ENCODE measurements around the gene AKAP8. TPM values are rescaled to one million over a fixed set of nuclear protein-coding genes. Genes with fewer than 3 reads are reported as not detected.

AKAP8 gene
- total and polyA plus RNA-seq, 12 donors = 13.0 to 45.8 (median 29.3) TPM

DNA sequence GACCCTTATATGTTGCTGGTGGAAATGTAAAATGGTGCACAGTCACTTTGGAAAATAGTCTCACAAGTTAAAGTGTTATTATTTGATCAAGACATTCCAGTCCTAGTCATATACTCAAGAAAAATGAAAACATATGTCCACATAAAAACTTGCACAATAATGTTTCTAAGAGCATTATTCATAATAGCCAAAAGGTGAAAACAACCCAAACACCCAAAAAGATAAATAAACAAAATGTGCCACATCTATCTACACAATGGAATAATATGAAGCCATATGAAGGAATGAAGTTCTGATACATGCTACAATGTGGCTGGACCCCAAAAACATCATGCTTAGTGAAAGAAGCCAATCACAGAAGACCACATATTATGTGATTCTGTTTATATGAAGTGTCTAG lies 14.4 kb upstream of the AKAP8 start:
- Histone ChIP-seq H3K36me3 (replicated peaks in 1 of 2) (peaks cover 0 to 70% of the 10 kb centered on the region in 2 donors), H3K9me3 (replicated peaks in 1 of 3) (no peaks in the 10 kb centered on the region), H3K27me3 (no peaks in the 10 kb centered on the region), H3K4me1 (replicated peaks in 1 of 2) (no peaks in the 10 kb centered on the region), H3K4me3 (no peak overlapping the region), H3K27ac (no peak overlapping the region)
- TF ChIP-seq POLR2A (IDR thresholded peaks at IDR 0.05) = no peak
- TF ChIP-seq, protein P1, sequence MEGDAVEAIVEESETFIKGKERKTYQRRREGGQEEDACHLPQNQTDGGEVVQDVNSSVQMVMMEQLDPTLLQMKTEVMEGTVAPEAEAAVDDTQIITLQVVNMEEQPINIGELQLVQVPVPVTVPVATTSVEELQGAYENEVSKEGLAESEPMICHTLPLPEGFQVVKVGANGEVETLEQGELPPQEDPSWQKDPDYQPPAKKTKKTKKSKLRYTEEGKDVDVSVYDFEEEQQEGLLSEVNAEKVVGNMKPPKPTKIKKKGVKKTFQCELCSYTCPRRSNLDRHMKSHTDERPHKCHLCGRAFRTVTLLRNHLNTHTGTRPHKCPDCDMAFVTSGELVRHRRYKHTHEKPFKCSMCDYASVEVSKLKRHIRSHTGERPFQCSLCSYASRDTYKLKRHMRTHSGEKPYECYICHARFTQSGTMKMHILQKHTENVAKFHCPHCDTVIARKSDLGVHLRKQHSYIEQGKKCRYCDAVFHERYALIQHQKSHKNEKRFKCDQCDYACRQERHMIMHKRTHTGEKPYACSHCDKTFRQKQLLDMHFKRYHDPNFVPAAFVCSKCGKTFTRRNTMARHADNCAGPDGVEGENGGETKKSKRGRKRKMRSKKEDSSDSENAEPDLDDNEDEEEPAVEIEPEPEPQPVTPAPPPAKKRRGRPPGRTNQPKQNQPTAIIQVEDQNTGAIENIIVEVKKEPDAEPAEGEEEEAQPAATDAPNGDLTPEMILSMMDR (IDR thresholded peaks at IDR 0.05) = no peak
- no peak for DNase-seq
- intact Hi-C loops (cut with DNase I) = no loop called here

DNA sequence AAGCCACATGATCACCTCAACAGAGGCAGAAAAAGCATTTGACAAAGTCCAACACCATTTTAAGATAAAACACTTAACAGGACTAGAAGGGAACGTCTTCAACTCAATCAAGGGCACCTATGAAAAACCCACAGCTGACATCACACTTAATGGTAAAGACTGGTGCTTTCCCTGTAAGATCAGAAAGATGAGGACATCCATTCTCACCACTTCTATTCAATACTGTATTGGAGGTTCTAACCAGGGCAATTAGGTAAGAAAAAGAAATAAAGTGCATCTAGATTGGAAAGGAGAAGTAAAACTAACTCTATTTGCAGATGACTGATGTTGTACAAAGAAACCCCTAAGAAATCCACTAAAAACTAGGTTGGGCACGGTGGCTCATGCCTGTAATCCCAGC lies 11.2 kb upstream of the AKAP8 start:
- H3K9me3 ChIP-seq (replicated peaks in 1 of 3) = no peaks in the 10 kb centered on the region

DNA sequence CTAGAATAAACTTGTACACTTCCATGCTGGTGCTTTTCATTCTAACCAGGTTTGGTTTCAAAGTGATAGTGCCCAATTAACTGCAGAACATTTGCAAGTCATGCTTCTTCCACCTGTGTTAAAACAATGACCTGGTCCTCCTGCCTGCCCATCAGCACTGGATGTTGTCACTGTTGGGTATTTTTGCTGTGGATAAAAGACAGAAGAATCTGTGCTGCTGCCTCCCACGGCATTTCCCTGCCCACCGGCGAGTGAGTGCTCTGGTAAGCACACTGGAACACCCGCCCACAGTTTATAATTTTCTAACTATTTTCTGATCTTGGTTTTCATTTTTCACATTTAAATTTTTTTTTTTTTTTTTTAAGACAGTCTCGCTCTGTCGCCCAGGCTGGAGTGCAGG lies 2.3 kb upstream of the AKAP8 start:
- no peaks in the 10 kb centered on the region for H3K27me3 ChIP-seq
- peaks cover 6 to 22% of the 10 kb centered on the region in 2 donors for H3K4me1 ChIP-seq (replicated peaks in 1 of 2)
- 86 to 97% (median 92%) methylated on average over 6 of the region's 6 CpGs for WGBS, 4 donors
- no peak overlapping the region for H3K4me3 ChIP-seq
- intact Hi-C loops (cut with DNase I) = no loop called here
- DNase-seq = no peak
- peaks cover 0 to 18% of the 10 kb centered on the region in 2 donors for H3K36me3 ChIP-seq (replicated peaks in 1 of 2)
- no peaks in the 10 kb centered on the region for H3K9me3 ChIP-seq (replicated peaks in 1 of 3)
- no peak for TF ChIP-seq POLR2A (IDR thresholded peaks at IDR 0.05)
- TF ChIP-seq, protein P1 (IDR thresholded peaks at IDR 0.05) = no peak
- H3K27ac ChIP-seq = no peak overlapping the region

More for the DNA sequence above, 11.2 kb upstream of the AKAP8 start:
- Histone ChIP-seq H3K4me1 (replicated peaks in 1 of 2) (no peaks in the 10 kb centered on the region), H3K36me3 (replicated peaks in 1 of 2) (peaks cover 0 to 55% of the 10 kb centered on the region in 2 donors), H3K4me3 (no peak overlapping the region), H3K27me3 (no peaks in the 10 kb centered on the region), H3K27ac (no peak overlapping the region)
- TF ChIP-seq POLR2A (IDR thresholded peaks at IDR 0.05) = no peak
- TF ChIP-seq, protein P1 (IDR thresholded peaks at IDR 0.05) = no peak
- 71 to 95% (median 87%) methylated on average over 2 of the region's 2 CpGs for WGBS, 4 donors
- intact Hi-C loops (cut with DNase I) = no loop called here
- DNase-seq = peak in 1 of 7 donors; percentile 0

DNA sequence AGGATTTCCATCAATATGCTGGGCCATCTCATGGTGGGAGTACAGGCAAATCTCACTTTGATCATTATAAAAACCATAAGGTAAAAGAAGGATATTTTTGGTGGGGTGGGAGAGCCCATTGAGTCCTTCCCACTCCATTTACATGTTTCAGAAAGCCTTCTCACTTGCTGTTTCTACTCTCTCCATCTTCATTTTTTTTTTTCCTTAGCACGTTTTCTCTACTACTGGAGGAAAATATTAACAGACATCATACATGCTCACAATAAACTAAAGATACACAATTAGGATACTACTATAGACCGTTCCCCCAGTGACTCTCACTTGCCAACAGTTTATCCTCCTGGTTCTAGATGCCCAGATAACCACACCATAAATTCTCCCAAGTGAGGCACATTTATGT lies 1.8 kb upstream of the AKAP8 start:
- peaks cover 6 to 26% of the 10 kb centered on the region in 2 donors for H3K4me1 ChIP-seq (replicated peaks in 1 of 2)
- H3K4me3 ChIP-seq = no peak overlapping the region
- 86 to 94% (median 88%) methylated on average over 2 of the region's 2 CpGs for WGBS, 4 donors
- no peak for DNase-seq
- no peaks in the 10 kb centered on the region for H3K27me3 ChIP-seq
- no peak overlapping the region for H3K27ac ChIP-seq
- H3K36me3 ChIP-seq (replicated peaks in 1 of 2) = peaks cover 0 to 14% of the 10 kb centered on the region in 2 donors
- no peak for TF ChIP-seq POLR2A (IDR thresholded peaks at IDR 0.05)
- TF ChIP-seq, protein P1 (IDR thresholded peaks at IDR 0.05) = no peak
- H3K9me3 ChIP-seq (replicated peaks in 1 of 3) = no peaks in the 10 kb centered on the region
- intact Hi-C loops (cut with DNase I) = no loop called here
